Keratinocyte (primary cell): ENCODE data around the gene SHISA4. TPM values are rescaled to one million over a fixed set of nuclear protein-coding genes. Genes with fewer than 3 reads are reported as not detected.

Experiments
- DNase-seq: peaks from one replicate; pipeline ENCODE4 v3.0.0-alpha.2; 2011; ENCODE audit warnings: low read depth, missing footprints, low spot score
- FAIRE-seq: peaks from 2 replicates; lab custom pipeline; 2011; peaks lifted over from hg19 to GRCh38; lab: Jason Lieb, UNC
- H2AFZ ChIP-seq: 2 replicates; pipeline ENCODE4 v1.6.0; 2012; ENCODE audit warnings: low read length, control low read depth, inconsistent platforms; ENCODE audit not compliant: control insufficient read depth
- H3K27ac ChIP-seq: 2 replicates; pipeline ENCODE4 v1.5.1; 2011; ENCODE audit warnings: low read length; ENCODE audit not compliant: control insufficient read depth, insufficient read depth
- H3K27me3 ChIP-seq: 3 replicates; pipeline ENCODE4 v1.6.0; 2011; ENCODE audit warnings: low read length; ENCODE audit not compliant: control insufficient read depth, insufficient read depth; ENCODE audit errors: extremely low read depth
- H3K36me3 ChIP-seq, 2 experiments: 2 replicates in 1 of 2; 3 replicates in 1 of 2; pipeline ENCODE4 v1.5.1; 2011; ENCODE audit warnings: low read length in 2 of 2, mild to moderate bottlenecking in 1 of 2; ENCODE audit not compliant: control insufficient read depth in 2 of 2, insufficient read depth in 2 of 2; ENCODE audit errors: extremely low read depth in 1 of 2
- H3K4me1 ChIP-seq: 3 replicates; pipeline ENCODE4 v1.5.1; 2011; ENCODE audit warnings: low read length; ENCODE audit not compliant: control insufficient read depth, insufficient read depth; ENCODE audit errors: extremely low read depth
- H3K4me2 ChIP-seq: 3 replicates; pipeline ENCODE4 v1.6.0; 2011; ENCODE audit warnings: low read depth, low read length; ENCODE audit not compliant: control insufficient read depth, insufficient read depth; ENCODE audit errors: extremely low read depth
- H3K4me3 ChIP-seq, 3 experiments: fragments of 200-600 bp in 1 of 3; sonication (generic) in 1 of 3; 2 replicates in 2 of 3; 3 replicates in 1 of 3; pipeline ENCODE4 v1.5.1; 2011 to 2016; ENCODE audit warnings: low read length in 3 of 3, mild to moderate bottlenecking in 3 of 3, control low read depth in 2 of 3, inconsistent platforms in 1 of 3, low read depth in 1 of 3, mixed read lengths in 1 of 3, mixed run types in 1 of 3, moderate library complexity in 1 of 3; ENCODE audit not compliant: control insufficient read depth in 2 of 3, insufficient read depth in 2 of 3; ENCODE audit errors: extremely low read depth in 1 of 3
- H3K79me2 ChIP-seq: 2 replicates; pipeline ENCODE4 v1.6.0; 2012; ENCODE audit warnings: low read length; ENCODE audit not compliant: control insufficient read depth, insufficient read depth
- H3K9ac ChIP-seq: 3 replicates; pipeline ENCODE4 v1.6.0; 2011; ENCODE audit warnings: low read length; ENCODE audit not compliant: control insufficient read depth, insufficient read depth; ENCODE audit errors: extremely low read depth
- H3K9me1 ChIP-seq: 3 replicates; pipeline ENCODE4 v1.6.0; 2011; ENCODE audit warnings: low read length; ENCODE audit not compliant: control insufficient read depth, insufficient read depth; ENCODE audit errors: extremely low read depth
- H3K9me3 ChIP-seq: 2 replicates; pipeline ENCODE4 v1.5.1; 2012; ENCODE audit warnings: low read depth, low read length; ENCODE audit not compliant: control insufficient read depth
- H4K20me1 ChIP-seq: 3 replicates; pipeline ENCODE4 v1.6.0; 2011; ENCODE audit warnings: low read length; ENCODE audit not compliant: control insufficient read depth, insufficient read depth; ENCODE audit errors: extremely low read depth
- EZH2 ChIP-seq: IDR thresholded peaks from one replicate; pipeline ENCODE4 v1.6.1; 2012; ENCODE audit warnings: inconsistent platforms, mild to moderate bottlenecking, low read length, moderate library complexity
- dilution Hi-C: fragments of 300-500 bp; cut with MboI; formaldehyde crosslinking; loops from one replicate; pipeline ENCODE4 v1.7.0; 2020; ENCODE audit warnings: low sequenced_read_pairs; ENCODE audit not compliant: extremely low pct_ligation_motif_present
- polyA plus RNA-seq, 5 experiments: library from polyadenylated mRNA; depleted of rRNA in 3 of 5; stranded (reverse) in 3 of 5; stranded (forward) in 1 of 5; unstranded in 1 of 5; fragments of >200 nt; gene quantifications; 1 replicate in 1 of 5; 2 replicates in 3 of 5; 3 replicates in 1 of 5; pipeline versions ENCODE4 v1.2.1 to v1.2.3, GENCODE V29; 2011 to 2012; ENCODE audit warnings: missing spikeins in 2 of 5, low read depth in 1 of 5, low replicate concordance in 1 of 5
- TF ChIP-seq, protein P1 (sequence below), 3 experiments: IDR thresholded peaks in 1 of 3; conservative IDR thresholded peaks in 1 of 3; optimal IDR thresholded peaks in 1 of 3; 2 replicates in 2 of 3; 3 replicates in 1 of 3; pipeline versions ENCODE3 to v1.5.1; 2011; ENCODE audit warnings: low read length in 3 of 3, mild to moderate bottlenecking in 3 of 3, moderate library complexity in 2 of 3, control low read depth in 1 of 3, inconsistent platforms in 1 of 3; ENCODE audit not compliant: insufficient read depth in 2 of 3; ENCODE audit errors: extremely low read depth in 1 of 3

Gene SHISA4
- polyA plus RNA-seq, 1 donor (not counting 4 experiments of a cell fraction or from before 2014, with no cell fraction given): 2.2 TPM

DNA sequence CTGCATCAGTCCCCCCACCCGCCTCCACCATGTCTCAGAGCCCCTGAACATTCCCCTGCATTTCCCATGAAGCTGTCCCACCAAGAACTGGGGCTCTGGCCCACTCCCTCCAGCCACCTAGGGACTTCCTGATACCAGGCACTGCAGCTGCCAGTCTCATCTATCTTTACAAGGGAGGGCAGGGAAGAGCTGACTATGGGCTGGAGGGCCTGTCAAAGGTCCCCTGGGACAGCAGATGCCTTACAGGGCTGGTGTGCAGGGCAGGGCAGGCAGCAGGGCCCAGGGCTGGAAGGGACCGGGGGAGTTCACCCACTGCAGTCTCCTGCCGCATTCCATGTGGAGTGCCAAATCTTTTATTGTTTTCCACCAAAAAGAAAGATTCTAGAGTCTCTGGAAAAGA, 17.6 kb downstream of the SHISA4 start:
- H3K4me1 ChIP-seq: peaks cover 21% of the 10 kb centered on the region
- H4K20me1 ChIP-seq: no peaks in the 10 kb centered on the region
- H3K27ac ChIP-seq: no peak overlapping the region
- no peak overlapping the region for H3K4me3 ChIP-seq
- no peak overlapping the region for H2AFZ ChIP-seq
- H3K27me3 ChIP-seq: no peaks in the 10 kb centered on the region
- TF ChIP-seq, protein P1, sequence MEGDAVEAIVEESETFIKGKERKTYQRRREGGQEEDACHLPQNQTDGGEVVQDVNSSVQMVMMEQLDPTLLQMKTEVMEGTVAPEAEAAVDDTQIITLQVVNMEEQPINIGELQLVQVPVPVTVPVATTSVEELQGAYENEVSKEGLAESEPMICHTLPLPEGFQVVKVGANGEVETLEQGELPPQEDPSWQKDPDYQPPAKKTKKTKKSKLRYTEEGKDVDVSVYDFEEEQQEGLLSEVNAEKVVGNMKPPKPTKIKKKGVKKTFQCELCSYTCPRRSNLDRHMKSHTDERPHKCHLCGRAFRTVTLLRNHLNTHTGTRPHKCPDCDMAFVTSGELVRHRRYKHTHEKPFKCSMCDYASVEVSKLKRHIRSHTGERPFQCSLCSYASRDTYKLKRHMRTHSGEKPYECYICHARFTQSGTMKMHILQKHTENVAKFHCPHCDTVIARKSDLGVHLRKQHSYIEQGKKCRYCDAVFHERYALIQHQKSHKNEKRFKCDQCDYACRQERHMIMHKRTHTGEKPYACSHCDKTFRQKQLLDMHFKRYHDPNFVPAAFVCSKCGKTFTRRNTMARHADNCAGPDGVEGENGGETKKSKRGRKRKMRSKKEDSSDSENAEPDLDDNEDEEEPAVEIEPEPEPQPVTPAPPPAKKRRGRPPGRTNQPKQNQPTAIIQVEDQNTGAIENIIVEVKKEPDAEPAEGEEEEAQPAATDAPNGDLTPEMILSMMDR (optimal IDR thresholded peaks at IDR 0.05 in 1 of 3, IDR thresholded peaks at IDR 0.05 in 1 of 3, conservative IDR thresholded peaks at IDR 0.05 in 1 of 3; ENCODE audit: extremely low read depth in 1 of 3, insufficient read depth in 2 of 3, low read length in 3 of 3): no peak
- TF ChIP-seq EZH2: no peak
- no peaks in the 10 kb centered on the region for H3K9me1 ChIP-seq
- no peaks in the 10 kb centered on the region for H3K9me3 ChIP-seq
- H3K36me3 ChIP-seq: no peaks in the 10 kb centered on the region
- FAIRE-seq (no peak), DNase-seq (no peak)
- no peak overlapping the region for H3K4me2 ChIP-seq
- dilution Hi-C loops: no loop called here
- no peak overlapping the region for H3K9ac ChIP-seq
- no peaks in the 10 kb centered on the region for H3K79me2 ChIP-seq

GRCh38 chr1:201907621-201908020, 18.9 kb downstream of the SHISA4 start:
- no peak for DNase-seq
- no peak overlapping the region for H2AFZ ChIP-seq
- H3K27me3 ChIP-seq: no peaks in the 10 kb centered on the region
- H3K9ac ChIP-seq: no peak overlapping the region
- peaks cover 21% of the 10 kb centered on the region for H3K4me1 ChIP-seq
- H3K9me1 ChIP-seq: no peaks in the 10 kb centered on the region
- H4K20me1 ChIP-seq: no peaks in the 10 kb centered on the region
- H3K27ac ChIP-seq: no peak overlapping the region
- dilution Hi-C loops: no loop called here
- TF ChIP-seq EZH2: no peak
- TF ChIP-seq, protein P1 (optimal IDR thresholded peaks at IDR 0.05 in 1 of 3, IDR thresholded peaks at IDR 0.05 in 1 of 3, conservative IDR thresholded peaks at IDR 0.05 in 1 of 3; ENCODE audit: extremely low read depth in 1 of 3, insufficient read depth in 2 of 3, low read length in 3 of 3): no peak
- H3K4me2 ChIP-seq: no peak overlapping the region
- no peak overlapping the region for H3K4me3 ChIP-seq
- no peaks in the 10 kb centered on the region for H3K9me3 ChIP-seq
- H3K36me3 ChIP-seq: no peaks in the 10 kb centered on the region
- no peak for FAIRE-seq
- no peaks in the 10 kb centered on the region for H3K79me2 ChIP-seq
